ENCODE data around the gene GLIS2.

GLIS2 gene

GRCh38 chr16:4334724-4335495, 19.0 kb downstream of the GLIS2 start:
- DNase-seq (ENCODE audit: low spot score), result no peak
- TF ChIP-seq CTCF (IDR thresholded peaks at IDR 0.05; ENCODE audit: extremely low read depth, missing control alignments), result no peak

GRCh38 chr16:4336701-4337539, 21.1 kb downstream of the GLIS2 start:
- no peak for TF ChIP-seq CTCF (IDR thresholded peaks at IDR 0.05; ENCODE audit: extremely low read depth, missing control alignments)
- DNase-seq (ENCODE audit: low spot score), result no peak

DNA sequence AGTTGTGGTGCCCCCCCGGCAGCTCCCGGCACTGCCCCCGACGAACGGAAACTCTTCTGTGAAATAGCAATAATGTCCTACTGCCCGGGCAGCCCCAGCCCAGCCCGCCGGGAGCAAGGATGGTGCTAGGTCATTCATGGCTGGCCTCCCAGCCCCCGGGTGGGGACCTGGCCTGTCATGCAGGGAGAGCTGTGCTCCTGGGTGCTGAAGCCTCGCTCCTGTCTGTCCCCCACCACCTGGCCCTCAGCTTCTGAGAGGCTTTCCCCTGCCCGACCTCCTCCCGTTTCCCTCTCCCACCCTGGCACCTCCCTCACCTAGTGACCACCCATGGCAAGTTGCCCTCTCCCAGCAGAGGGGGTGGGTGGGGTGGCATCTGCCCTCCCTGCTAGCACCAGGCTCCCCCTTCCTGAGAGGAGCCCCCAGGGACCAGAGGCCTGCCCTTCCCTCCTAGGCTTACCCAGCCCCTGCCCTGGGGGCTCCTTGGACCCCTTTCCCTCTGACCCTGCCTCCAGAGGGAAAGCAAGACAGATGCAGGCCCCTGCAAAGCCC, 21.7 kb downstream of the GLIS2 start:
- no peak for DNase-seq (ENCODE audit: low spot score)
- no peak for TF ChIP-seq CTCF (IDR thresholded peaks at IDR 0.05; ENCODE audit: extremely low read depth, missing control alignments)

DNA sequence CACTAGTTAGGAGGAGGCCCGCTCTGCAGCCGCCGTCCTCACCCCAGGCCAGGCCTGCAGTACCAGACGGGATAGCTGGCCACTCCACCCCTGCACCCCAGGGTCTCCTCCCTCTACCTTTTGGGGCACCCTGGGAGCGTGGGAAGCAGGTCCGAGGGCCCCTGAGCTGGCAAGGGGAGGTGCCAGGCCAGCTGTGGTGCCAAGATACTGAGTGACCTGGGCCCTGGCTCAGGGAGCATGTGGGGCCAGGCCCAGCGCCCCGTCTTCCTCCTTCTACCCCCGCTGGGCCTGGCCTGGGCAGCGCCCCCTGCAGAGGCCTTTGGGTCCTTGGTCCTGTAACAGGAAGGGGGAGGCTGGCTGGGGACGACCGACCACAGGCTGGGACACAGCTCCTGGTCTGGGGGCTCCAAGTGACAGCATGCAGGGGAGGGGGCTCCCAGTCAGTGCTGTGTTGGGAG, 22.3 kb downstream of the GLIS2 start:
- no peak for TF ChIP-seq CTCF (IDR thresholded peaks at IDR 0.05; ENCODE audit: extremely low read depth, missing control alignments)

GRCh38 chr16:4338712-4339299, 22.9 kb downstream of the GLIS2 start:
- TF ChIP-seq CTCF (IDR thresholded peaks at IDR 0.05; ENCODE audit: extremely low read depth, missing control alignments), result no peak
- DNase-seq (ENCODE audit: low spot score), result no peak

More for the DNA sequence above, 22.3 kb downstream of the GLIS2 start:
- DNase-seq (ENCODE audit: low spot score), result no peak

DNA sequence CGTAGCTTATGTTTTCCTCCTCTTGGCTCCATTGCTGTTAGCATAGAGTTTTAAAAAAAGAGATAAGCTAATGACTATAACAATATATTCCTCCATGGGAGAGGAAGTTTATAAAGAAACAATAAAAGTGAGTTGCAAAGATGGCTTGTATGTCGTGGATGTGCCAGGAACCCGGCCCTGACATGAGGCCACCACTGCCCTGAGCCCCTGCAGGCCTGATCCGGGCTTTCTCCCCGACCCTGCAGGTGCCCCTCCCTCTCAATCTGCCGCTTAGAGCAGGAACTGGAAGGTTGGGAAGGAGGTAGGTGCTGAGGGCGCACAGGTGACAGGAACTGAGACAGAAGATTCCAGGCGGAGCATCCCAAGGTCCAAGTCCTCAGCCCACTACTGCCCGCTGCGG, 23.6 kb downstream of the GLIS2 start:
- TF ChIP-seq CTCF (IDR thresholded peaks at IDR 0.05; ENCODE audit: extremely low read depth, missing control alignments), result no peak
- DNase-seq (ENCODE audit: low spot score), result no peak
